Mesenteric fat pad (tissue), 1 donor: Measurements from ENCODE around the gene COL5A1. TPM values are rescaled to one million over a fixed set of nuclear protein-coding genes. Genes with fewer than 3 reads are reported as not detected.
"Not testable (repeated sequence)": the region's sequence is repeated elsewhere in the genome, so short reads cannot be mapped to it uniquely, and the experiment has no call there.

ENCODE experiments used
- DNase-seq: peaks from one replicate; pipeline ENCODE4 v3.0.0-alpha.2; 2020; ENCODE audit warnings: low spot score
- total RNA-seq: library from RNA; stranded (reverse); fragmentation: NEBNext Ultra II Directional; extraction: Animal tissue kit (Norgen Biotek cat#: 25700); gene quantifications from one replicate; pipeline ENCODE4 v1.2.1, GENCODE V29; 2021
- donor health status: DM: yes; HTN: yes; CAD: no.

Gene COL5A1
- total RNA-seq, 1 donor from 2014 or later = 84.7 TPM

DNA sequence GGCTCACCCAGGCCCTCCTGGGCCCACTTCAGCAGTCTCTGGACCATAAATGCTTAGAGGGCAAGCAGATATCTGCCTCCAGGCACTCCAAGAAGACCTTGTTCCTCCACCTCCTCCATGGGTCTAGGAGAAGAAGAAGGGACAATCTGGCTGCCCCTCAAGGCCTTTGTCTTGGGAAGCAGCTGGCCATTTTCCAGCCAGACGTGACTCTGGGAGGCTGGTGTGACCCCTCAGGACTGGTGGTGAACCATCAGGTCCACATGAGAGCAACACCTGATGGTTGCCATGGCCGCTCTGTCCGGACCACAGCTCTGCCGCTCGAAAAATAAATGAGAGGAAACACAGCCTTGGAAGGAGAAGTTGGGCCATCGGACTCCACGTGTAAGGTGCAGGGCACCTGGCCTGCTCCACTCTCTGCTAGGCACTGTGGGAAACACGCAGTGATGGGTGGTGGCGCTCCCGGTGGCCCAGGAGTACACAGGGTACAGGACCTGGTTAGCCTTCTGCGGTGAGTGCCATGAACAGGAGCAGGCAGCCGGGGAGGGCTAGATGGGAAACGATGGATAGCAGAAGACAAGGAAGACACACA lies 3.0 kb upstream of the COL5A1 start:
- no peak for DNase-seq

DNA sequence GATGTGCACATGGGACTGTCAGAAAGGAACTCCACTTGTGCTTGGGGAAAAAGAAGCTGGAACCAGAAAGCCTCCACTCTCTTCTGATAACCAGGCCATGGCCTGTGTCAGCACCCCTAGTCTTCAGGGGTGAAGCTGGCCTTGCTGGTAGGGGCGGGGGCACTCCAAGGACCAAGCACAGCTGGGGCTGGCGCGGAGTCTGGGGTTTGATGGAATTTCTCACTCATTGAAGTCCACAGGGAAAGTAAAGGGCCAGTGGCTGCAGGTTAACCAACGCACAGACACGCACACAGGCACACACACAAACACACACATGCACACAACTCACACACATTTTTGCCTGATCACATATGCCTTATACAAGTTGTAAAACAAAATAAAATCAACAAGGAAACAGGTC lies 1.6 kb upstream of the COL5A1 start:
- DNase-seq = no peak

DNA sequence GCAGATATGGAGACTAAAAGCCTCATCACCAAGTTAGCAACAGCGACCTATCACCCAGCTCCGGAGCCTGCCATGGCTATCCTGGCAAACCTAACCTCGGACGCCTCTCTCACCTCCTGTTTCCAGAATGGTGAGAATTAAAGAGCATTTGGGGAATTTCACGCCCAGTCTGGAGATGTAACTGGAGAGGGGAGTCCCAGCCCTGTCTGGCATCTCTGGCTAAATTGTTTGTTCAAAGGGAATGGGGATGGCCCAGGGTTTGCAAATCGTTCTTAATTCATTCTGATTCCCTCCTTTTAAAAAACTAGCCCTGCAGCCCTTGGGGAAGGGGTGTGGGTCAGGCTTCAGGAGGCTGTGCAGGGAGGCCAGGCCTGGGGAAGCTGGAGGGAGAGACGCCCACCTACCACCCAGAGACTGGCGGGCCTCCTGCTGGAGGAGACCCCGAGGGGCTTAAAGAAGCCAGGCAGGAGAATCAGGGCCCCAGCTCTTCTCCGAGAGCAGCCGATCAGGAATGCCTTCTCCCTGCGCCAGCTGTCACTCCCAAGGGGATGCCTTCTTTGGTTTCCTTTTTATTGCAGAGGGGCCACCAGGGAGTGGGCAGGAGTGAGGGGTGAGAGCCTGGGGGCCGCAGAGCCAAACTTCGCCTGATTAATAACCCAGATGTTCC lies 964 bp upstream of the COL5A1 start:
- no peak for DNase-seq

DNA sequence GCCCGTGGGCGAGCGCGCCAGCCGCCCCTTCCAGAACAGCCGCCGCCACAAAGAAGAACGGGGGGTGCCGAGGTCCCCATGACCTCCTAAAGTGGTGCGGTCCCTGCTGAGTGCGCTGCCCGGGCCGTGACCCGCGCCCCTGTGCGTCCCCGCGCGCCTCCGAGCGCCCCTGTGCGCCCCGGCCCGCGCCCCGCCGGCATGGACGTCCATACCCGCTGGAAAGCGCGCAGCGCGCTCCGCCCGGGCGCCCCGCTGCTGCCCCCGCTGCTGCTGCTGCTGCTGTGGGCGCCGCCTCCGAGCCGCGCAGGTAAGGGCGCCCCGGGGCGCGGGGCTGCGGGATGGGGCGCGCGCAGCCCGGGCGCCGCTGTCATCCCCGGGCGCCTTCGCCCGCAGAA lies 384 bp downstream of the COL5A1 start:
- DNase-seq = no peak

DNA sequence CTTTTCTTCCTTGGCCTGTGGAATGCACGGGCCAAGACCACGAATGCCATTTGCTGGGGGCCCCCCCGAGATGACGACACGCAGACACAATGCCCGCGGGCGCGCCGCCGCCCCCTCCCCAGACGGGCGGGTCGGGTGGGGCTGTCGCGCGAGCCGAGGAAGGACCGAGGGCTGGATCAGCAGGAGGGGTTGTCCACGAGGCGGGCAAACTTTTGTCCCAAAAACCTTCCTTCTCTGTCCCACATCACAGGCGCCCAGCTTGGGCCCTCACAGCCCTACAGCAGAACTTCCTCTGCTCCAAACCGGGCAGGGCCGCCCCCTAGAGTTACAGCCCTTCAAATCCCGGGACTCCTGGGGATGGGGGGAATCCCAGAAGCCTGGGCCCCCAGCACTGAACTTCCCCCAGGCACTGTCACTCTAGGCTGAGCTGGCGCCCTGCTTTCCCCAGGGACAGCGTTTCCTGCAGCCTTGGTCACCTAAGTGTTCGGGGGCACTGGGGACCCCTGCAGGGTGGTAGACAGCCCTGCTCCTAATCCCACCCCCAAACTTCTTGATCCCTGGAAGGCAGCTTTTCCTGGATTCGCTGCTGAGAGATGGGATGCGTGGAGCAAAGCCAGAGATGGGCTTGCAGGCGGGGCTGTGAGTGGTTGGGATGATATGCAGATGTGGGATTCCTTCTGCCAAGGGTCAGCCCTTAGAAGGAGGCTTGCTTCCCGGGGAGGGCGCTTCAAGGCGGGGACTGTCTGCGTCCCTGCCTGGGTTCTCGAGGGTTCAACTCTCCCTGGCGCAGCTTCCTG lies 980 bp downstream of the COL5A1 start:
- DNase-seq = no peak

DNA sequence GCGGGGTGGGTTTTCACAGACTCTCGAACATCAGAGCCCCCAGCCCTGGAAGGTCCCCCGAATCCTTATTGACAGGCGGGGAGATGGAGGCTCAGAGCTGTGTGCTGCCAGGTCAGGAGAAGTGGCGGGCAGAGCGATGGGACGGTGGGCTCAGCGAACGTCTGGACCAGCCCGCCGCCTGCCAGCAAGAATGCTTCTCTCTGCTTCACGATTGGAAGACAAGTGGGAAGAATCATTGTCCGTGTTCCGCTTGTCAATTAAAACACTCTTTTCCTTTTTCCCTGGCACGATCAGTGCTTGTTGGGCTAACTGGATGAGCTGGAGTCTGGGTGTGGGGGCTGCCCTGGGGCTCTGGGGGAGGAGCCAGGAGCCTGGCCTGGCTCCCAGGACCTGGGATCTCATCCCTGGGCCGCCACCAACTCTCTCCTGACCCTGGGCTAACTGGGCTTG lies 1.6 kb downstream of the COL5A1 start:
- no peak for DNase-seq

DNA sequence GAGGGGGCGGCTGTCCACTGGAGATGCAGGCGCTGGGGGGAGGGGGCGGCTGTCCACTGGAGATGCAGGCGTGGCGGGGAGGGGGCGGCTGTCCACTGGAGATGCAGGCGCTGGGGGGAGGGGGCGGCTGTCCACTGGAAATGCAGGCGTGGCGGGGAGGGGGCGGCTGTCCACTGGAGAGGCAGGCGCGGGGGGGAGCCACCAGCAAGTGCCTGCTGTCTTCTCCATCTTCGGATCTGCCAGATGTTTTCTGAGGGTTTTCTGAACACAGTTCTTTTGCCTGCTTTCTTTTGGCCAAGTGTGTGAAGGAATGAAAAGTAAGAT lies 2.8 kb downstream of the COL5A1 start:
- DNase-seq = not testable (repeated sequence)

DNA sequence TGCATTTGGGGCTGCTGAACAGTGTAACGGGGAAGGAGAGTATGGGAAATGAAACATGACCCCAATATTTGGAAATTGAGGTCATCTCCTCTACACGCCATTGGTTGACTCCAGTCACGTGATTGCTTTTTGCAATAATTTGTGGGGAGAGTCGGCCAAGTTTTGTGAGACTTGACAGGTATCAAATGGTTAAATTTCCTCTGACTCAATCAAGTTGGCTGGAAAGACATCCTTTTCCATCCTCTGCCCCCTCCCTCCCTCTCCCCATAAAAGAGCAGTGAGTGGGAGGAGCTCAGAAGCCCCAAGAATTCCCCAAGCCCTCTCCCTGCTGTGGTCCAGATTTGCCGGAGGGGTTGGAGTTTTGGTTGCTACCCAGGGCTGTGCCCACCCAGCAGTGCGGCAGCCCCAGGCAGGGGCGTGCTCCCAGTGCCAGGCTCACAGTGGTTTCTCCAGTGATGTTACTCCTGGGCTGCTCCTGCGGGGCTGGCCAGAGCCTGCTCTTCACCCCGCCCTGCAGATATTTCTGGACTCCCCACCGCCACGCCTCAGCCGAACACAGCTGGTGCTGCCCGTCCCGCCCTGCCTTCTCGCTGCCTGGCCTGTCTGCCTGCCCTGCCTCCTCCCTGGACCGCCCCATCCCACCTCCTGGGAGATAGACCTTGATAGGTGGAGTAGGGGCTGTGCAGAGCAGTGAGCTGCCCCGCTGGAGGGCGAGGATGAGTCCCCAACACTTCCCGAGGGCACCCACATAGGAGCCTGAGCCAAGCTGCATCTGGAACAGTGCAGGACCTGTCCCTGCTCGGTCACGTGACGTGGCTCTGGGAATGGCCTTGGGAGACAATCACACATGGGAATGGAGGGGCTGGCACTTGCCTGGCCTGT lies 3.4 kb downstream of the COL5A1 start:
- DNase-seq = no peak

DNA sequence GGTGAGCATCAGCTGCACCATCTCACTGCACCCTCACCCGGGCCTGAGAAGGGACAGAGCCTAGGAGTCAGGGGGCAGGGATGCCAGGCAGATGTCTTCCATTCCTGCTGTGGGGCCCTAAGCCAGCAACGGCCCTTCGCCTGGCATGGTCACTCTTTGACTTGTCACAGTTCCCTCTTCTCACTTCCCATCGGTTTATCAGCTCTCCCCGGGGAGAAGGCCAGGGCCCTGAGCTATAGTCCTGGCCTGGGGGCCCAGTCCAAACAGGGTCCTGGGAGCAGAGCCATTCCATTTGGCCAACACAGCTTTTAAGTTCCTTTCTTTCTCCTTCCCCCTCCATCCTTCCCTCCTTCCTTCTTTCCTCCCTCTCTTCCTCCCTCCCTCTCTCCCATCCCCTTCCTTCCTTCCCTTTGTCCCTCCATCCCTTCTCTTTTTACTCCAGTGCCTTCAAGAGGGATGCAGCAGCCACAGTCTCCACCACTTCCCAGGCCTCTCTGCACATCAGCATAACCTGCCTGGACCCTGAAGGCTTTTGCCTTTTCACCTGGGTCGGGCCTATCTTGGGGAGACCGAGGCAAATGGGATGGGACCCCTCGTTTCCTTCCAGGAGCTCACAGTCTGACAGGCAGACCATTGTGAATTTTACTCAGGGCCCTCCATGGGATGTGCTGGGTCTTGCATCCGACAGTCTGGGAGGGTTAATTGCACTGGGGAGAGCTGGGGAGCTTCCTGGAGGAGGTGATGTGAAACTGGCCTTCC lies 4.2 kb downstream of the COL5A1 start:
- no peak for DNase-seq

DNA sequence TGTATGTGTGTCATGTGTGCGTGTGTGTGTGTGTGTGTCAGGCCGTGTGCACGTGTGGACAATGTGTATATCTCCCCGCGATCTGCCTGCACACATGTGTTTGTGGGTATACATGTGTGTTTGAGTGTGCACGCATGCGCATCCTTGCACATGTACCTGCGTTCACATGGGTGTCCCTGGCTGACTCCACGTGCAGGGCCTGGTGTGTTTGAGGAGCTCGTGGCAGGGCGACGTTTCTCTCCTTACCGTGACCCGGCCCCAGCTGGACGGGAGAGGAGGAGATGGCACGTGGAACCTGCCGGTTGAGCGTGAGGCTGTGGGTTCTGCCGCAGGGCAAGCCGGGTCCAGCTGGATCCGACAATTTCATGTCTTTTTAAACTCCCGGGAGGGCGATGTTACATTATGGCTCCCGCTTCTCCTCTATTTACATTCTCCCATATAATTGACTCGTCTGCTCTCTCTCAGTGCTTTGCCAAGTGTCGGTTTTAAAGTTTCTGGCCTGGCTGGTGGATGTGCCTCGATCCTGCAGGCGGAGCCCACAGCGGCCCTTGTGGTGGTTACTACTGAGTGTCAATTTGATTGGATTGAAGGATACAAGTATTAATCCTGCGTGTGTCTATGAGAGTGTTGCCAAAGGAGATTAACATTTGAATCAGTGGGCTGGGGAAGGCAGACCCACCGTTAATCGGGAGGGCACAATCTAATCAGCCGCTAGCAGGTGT lies 5.9 kb downstream of the COL5A1 start:
- no peak for DNase-seq

DNA sequence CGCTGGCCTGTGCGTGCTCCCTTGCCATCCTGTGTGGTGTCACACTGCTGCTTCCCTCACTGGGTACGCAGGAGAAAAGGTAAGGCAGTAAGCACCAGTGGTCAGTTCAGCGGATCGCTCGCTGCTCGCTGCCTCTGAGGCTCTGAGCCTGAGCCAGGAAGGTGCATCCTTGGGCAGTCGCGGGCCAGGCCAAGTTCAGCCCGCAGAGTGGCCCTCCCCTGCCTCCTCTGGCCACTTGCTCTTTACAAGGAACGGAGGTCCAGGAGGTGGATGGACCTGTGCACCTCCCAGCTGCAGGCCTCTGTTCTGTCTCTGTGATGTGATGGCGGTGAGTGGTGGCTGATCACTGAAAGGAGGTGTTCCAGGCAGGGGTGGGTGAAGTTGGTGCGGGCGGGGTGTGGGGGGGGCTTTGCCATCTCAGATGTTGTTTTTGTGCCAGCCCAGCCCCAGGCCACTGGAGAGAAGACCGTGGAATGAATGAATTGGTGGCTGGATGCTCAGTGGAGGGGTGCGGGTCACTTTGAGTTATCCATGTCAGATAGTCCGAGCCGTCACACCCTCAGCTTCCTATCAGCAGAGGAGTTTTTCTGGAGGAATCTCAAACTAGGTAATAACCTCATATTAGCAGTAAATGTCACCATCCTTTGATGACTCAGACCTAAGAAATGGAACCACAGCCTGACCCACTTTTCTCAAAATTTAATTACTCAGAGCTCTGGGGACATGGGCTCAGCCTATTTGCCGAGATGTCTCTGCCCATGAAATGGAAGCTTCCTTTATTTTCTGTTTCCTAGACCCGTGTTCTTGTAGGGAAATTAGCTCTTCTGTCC lies 7.3 kb downstream of the COL5A1 start:
- no peak for DNase-seq

DNA sequence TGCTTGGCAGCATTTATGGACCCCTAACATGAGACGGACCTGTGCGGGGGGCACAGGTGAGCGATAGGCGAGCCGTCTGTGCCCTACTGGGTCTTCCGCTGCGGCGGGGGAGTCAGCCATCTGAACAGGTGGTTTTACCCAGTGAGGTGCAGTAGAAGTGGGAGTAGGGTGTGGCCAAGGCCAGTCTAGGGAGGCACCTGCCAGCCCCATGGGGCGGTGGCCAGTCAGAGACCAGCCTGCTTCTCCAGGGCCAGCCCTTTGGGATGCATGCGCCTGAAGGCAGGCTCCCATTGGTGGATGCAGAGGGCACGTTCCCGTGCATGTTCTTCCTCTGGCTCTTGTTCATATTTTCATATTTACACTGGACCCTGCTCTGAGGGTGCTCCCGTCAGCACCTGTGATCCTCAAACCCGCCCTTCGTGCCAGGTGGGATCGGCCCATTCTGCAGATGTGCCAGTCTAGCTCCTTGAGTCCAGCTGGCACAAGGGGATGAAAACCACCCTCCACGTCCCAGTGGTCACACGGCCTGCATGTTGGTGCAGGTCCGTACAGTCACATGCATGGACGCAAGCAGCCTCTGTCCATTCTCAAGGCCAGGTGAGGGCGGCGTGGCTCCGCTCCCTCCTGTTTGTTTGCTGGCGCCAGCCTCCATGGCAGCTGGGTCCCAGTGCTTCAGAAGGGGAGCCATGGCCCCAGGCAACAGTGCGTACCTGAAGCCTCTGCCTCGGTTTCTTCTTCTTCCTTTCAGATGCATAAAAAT lies 9.0 kb downstream of the COL5A1 start:
- no peak for DNase-seq

DNA sequence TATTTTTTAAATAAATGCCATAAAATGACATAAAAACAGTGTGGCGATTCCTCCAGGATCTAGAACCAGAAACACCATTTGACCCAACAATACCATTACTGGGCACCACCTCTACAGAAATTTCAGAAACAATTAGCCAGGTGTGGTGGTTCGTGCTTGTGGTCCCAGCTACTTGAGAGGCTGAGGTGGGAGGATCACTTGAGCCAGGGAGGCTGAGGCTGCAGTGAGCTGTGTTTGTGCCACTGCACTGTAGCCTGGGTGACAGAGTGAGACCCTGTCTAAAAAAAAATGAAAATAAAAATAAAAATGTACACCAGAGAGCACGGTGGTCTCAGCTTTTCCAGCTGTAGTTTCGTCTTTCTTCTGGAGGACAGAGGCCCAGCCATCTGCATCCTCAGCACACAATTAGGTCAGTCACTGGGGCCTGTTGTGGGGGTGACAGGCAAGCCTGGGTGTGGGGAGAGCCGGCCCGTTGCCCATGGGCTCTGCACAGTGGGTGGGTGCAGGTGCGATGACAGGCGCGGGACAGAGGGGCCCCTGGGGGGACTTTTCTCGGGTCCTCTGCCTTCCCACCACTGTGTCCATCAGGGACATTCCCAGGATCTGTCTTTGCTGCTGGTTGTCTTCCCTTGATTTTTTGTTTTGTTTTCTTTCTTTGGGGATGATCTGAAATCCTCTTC lies 9.8 kb downstream of the COL5A1 start:
- DNase-seq = no peak

DNA sequence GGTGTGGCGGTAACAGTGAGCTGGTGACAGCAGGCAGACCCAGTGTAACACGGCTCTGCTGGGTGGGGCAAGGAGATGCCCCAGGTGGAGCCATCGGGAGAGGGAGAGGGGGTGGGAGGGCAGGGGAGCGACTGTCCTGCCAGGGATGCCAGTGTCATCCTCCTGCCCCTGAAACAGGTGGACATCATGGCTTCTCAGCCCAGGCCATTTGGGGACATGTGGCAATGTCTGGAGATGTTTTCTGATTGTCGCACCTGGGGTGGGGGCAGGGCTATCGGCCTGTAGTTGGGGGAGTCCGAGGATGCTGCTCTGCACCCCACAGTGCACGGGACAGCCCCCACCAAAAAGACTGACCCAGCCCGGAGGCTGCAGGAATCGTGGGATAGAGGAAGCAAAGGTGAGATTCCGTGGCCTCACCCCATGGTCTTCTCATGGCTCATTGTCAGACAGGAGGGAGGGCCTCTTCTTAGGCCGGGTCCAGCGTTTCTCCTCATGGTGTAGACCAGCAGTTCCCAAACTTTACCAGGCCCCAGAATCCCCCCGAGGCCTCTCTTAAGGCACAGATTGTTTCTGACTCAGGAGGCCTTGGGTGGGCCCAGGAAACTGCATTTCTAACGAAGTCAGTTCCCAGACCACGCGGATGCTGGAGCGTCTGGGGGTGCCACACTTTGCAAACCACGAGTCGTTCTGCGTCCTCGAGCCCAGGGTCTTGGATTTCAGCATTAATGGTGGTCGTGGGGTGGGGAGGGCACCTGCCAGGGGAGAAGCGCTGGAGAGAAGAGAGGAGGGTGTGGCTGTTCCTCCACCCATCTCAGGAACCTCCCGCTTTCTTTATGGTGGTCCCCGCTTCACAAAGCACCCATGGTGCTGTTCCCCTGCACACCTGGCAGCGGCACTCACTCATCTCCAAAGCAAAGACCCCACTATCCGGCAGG lies 11.0 kb downstream of the COL5A1 start:
- DNase-seq = no peak

DNA sequence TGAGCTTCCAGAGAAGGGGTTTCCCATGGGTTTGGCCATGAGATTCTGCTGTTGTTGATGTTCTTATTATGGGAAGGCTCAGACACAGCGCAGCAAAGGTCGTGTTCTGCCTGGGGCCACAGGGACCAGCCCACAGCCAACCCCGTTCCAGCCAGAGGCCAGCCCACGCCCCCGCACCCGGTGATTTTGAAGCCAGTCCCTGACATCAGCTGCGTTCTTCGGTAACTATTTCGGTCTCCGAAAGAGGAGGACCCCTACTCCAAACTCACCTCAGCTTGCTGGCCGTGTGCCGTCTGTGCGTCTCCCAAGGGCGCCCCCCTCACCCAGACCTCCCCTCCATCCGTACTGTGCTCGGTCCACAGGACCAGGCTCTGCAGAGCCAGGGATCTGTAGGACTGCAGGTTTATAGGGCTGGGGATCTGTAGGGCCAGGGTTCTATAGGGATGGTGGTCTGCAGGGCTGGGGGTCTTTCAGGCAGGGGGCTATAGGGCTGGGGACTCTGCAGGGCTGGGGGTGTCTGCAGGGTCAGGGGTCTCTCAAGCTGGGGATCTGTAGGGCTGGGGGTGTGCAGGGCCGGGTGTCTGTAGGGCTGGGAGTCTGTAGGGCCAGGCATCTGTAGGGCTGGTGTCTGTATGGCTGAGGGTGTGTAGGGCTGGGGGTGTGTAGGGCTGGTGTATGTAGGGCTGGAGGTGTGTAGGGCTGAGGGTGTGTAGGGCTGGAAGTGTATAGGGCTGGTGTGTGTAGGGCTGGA lies 11.8 kb downstream of the COL5A1 start:
- DNase-seq = no peak

DNA sequence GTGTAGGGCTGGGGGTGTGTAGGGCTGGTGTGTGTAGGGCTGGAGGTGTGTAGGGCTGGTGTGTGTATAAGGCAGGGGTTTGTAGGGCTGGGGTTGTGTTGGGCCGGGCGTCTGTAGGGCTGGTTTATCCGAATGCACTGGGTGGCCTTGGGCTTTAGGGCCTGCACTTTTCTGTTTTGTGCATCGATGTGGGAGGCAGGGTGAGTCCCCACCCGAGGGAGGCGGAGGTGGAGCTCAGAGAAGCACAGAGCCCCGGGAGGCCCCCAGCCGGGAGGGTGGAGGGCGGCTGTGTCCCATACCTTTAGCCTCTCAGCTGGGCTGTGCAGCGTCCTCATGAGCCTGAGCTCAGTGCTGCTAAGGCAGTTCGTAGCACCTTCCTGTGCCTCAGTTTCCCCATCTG lies 13.5 kb downstream of the COL5A1 start:
- DNase-seq = no peak
